Thoracic aorta (tissue), 2 donors: ENCODE data around the gene SHKBP1. TPM values are rescaled to one million over a fixed set of nuclear protein-coding genes. Genes with fewer than 3 reads are reported as not detected.

Source experiments
- ATAC-seq: fragments of 150-250 bp; one replicate; pipeline ENCODE4 v1.8.0; 2017; ENCODE audit warnings: low read depth; ENCODE audit not compliant: insufficient number of reproducible peaks, low FRiP score
- DNase-seq: peaks from one replicate; pipeline ENCODE4 v3.0.0-alpha.2; 2020; ENCODE audit warnings: low spot score
- H3K27ac ChIP-seq, 2 donors: fragments of 200-600 bp; sonication (generic); 1 replicate in 1 of 2; 2 replicates in 1 of 2; pipeline ENCODE4 v1.5.1; 2016; ENCODE audit warnings: mild to moderate bottlenecking in 2 of 2, moderate library complexity in 2 of 2
- H3K27me3 ChIP-seq: fragments of 200-600 bp; sonication (generic); replicated peaks from 2 replicates; pipeline ENCODE4 v1.6.0; 2016; ENCODE audit warnings: mild to moderate bottlenecking; ENCODE audit not compliant: insufficient read depth
- H3K36me3 ChIP-seq: fragments of 200-600 bp; sonication (generic); one replicate; pipeline ENCODE4 v1.5.1; 2016
- H3K4me1 ChIP-seq, 2 donors: fragments of 200-600 bp; sonication (generic); 1 replicate in 1 of 2; 2 replicates in 1 of 2; pipeline versions ENCODE4 v1.5.1 to v1.6.0; 2016; ENCODE audit warnings: low read depth in 2 of 2, mild to moderate bottlenecking in 1 of 2; ENCODE audit not compliant: control insufficient read depth in 1 of 2
- H3K4me3 ChIP-seq: fragments of 200-600 bp; sonication (generic); 2 replicates; pipeline ENCODE4 v1.5.1; 2016; ENCODE audit warnings: mild to moderate bottlenecking
- H3K9me3 ChIP-seq: fragments of 200-600 bp; sonication (generic); 2 replicates; pipeline ENCODE4 v1.5.1; 2016
- CTCF ChIP-seq: fragments of 200-600 bp; sonication (generic); IDR thresholded peaks from one replicate; pipeline ENCODE4 v1.5.1; 2019; ENCODE audit warnings: antibody characterized with exemption
- total RNA-seq, 2 donors: library from RNA; depleted of rRNA; stranded (reverse); fragments of >200 nt; gene quantifications; one replicate each; pipeline versions ENCODE4 v1.1.0 to v1.2.3, GENCODE V29; 2016

The SHKBP1 gene
- total RNA-seq, 2 donors from 2014 or later, result 36.0 to 78.4 TPM

- Histone ChIP-seq H3K4me3 (no peak overlapping the region), H3K27ac (no peak overlapping the region), H3K27me3 (no peaks in the 10 kb centered on the region), H3K4me1 (peaks cover 4 to 13% of the 10 kb centered on the region in 2 donors), H3K36me3 (no peaks in the 10 kb centered on the region), H3K9me3 (no peaks in the 10 kb centered on the region)
- ATAC-seq (no peak), DNase-seq (no peak)
- no peak for TF ChIP-seq CTCF
Observed at GRCh38 chr19:40530091-40530901, 46.4 kb upstream of the SHKBP1 start.

GRCh38 chr19:40533508-40533907, 43.2 kb upstream of the SHKBP1 start:
- Histone ChIP-seq H3K27me3 (no peaks in the 10 kb centered on the region), H3K4me3 (no peak overlapping the region)

GRCh38 chr19:40534148-40534547, 42.5 kb upstream of the SHKBP1 start:
- H3K27me3 ChIP-seq, result no peaks in the 10 kb centered on the region
- H3K27ac ChIP-seq, result no peak overlapping the region
- ATAC-seq (no peak), DNase-seq (no peak)
- no peak overlapping the region for H3K4me3 ChIP-seq
- peaks cover 4 to 13% of the 10 kb centered on the region in 2 donors for H3K4me1 ChIP-seq
- TF ChIP-seq CTCF, result no peak
- no peaks in the 10 kb centered on the region for H3K9me3 ChIP-seq
- H3K36me3 ChIP-seq, result no peaks in the 10 kb centered on the region

More at GRCh38 chr19:40533508-40533907, 43.2 kb upstream of the SHKBP1 start:
- ATAC-seq, result no peak
- no peak for TF ChIP-seq CTCF
- no peak overlapping the region for H3K27ac ChIP-seq
- peaks cover 4 to 13% of the 10 kb centered on the region in 2 donors for H3K4me1 ChIP-seq
- no peaks in the 10 kb centered on the region for H3K36me3 ChIP-seq
- no peaks in the 10 kb centered on the region for H3K9me3 ChIP-seq
- DNase-seq, result no peak

GRCh38 chr19:40539070-40539469, 37.6 kb upstream of the SHKBP1 start:
- DNase-seq, result no peak
- Histone ChIP-seq H3K27ac (no peak overlapping the region), H3K4me3 (no peak overlapping the region), H3K9me3 (no peaks in the 10 kb centered on the region), H3K36me3 (no peaks in the 10 kb centered on the region), H3K27me3 (no peaks in the 10 kb centered on the region), H3K4me1 (peaks cover 0 to 26% of the 10 kb centered on the region in 2 donors)
- ATAC-seq, result no peak
- no peak for TF ChIP-seq CTCF

GRCh38 chr19:40542202-40542859, 34.3 kb upstream of the SHKBP1 start:
- no peak for TF ChIP-seq CTCF
- no peak overlapping the region for H3K4me3 ChIP-seq
- no peaks in the 10 kb centered on the region for H3K36me3 ChIP-seq
- H3K9me3 ChIP-seq, result no peaks in the 10 kb centered on the region
- ATAC-seq (peak; percentile 63), DNase-seq (peak; percentile 26)
- H3K27me3 ChIP-seq, result no peaks in the 10 kb centered on the region
- H3K4me1 ChIP-seq, result peaks cover 0 to 26% of the 10 kb centered on the region in 2 donors
- H3K27ac ChIP-seq, result peak overlapping the region; percentile 19 to 62
